HEK293 (cell line): Measurements from ENCODE around the gene NR3C2.

Experiments
- CTCF ChIA-PET: fragments of 350-600 bp; formaldehyde crosslinking; extraction: SDS; loops from one replicate; lab custom pipeline; 2021; ENCODE audit warnings: antibody characterized with exemption; lab: Yijun Ruan, JAX
- POLR2A ChIA-PET: fragments of 300-600 bp; formaldehyde crosslinking; extraction: SDS; loops from one replicate; lab custom pipeline; 2020; ENCODE audit warnings: antibody characterized with exemption, inconsistent platforms; lab: Yijun Ruan, JAX
- H3K27ac ChIP-seq: fragments of 200-500 bp; sonication (Bioruptor generic); 2 replicates; pipeline ENCODE4 v1.5.1; 2014; ENCODE audit warnings: low read depth, low read length, control low read depth, inconsistent platforms; ENCODE audit errors: extremely low read depth
- H3K36me3 ChIP-seq, 2 experiments: fragments of 200-500 bp in 1 of 2; sonication (Bioruptor generic) in 1 of 2; 1 replicate in 1 of 2; 2 replicates in 1 of 2; pipeline ENCODE4 v1.5.1; 2014 to 2017; ENCODE audit warnings: inconsistent platforms in 2 of 2, low read length in 2 of 2; ENCODE audit not compliant: control insufficient read depth in 2 of 2, insufficient read depth in 1 of 2
- H3K4me1 ChIP-seq: fragments of 200-500 bp; sonication (Bioruptor generic); 2 replicates; pipeline ENCODE4 v1.5.1; 2014; ENCODE audit warnings: mild to moderate bottlenecking, low read length, inconsistent platforms; ENCODE audit not compliant: control insufficient read depth, insufficient read depth
- H3K4me3 ChIP-seq: 2 replicates; pipeline ENCODE4 v1.5.1; 2011; ENCODE audit warnings: low read depth, mild to moderate bottlenecking, control low read depth, low read length, moderate library complexity
- H3K9me3 ChIP-seq: fragments of 200-500 bp; sonication (Bioruptor generic); 2 replicates; pipeline ENCODE4 v1.5.1; 2014; ENCODE audit warnings: low read depth, low read length, inconsistent platforms; ENCODE audit not compliant: control insufficient read depth, insufficient read depth
- AEBP2 ChIP-seq: fragments of 450-650 bp; formaldehyde crosslinking; IDR thresholded peaks from 2 replicates; pipeline ENCODE4 v1.5.1; 2016; ENCODE audit warnings: missing biosample characterization, missing genetic modification characterization, borderline replicate concordance
- IKZF3 ChIP-seq: fragments of 450-650 bp; IDR thresholded peaks from 2 replicates; pipeline ENCODE4 v1.5.0; 2018; ENCODE audit warnings: missing biosample characterization, mild to moderate bottlenecking, missing genetic modification characterization, moderate library complexity
- OSR2 ChIP-seq: fragments of 450-650 bp; formaldehyde crosslinking; IDR thresholded peaks from 2 replicates; pipeline ENCODE4 v1.5.1; 2016; ENCODE audit warnings: missing biosample characterization, missing genetic modification characterization
- REPIN1 ChIP-seq: fragments of 450-650 bp; formaldehyde crosslinking; IDR thresholded peaks from 2 replicates; pipeline ENCODE4 v1.5.1; 2017; ENCODE audit warnings: missing biosample characterization, missing genetic modification characterization, low read depth
- SP3 ChIP-seq: fragments of 450-650 bp; formaldehyde crosslinking; IDR thresholded peaks from 2 replicates; pipeline ENCODE4 v1.5.1; 2016; ENCODE audit warnings: missing biosample characterization, missing genetic modification characterization
- ZBTB7A ChIP-seq: fragments of 450-650 bp; formaldehyde crosslinking; IDR thresholded peaks from 2 replicates; pipeline ENCODE4 v1.5.1; 2016; ENCODE audit warnings: low read depth, missing biosample characterization, missing genetic modification characterization
- ZNF280C ChIP-seq: fragments of 450-650 bp; formaldehyde crosslinking; IDR thresholded peaks from 2 replicates; pipeline ENCODE4 v1.5.1; 2016; ENCODE audit warnings: missing biosample characterization, missing genetic modification characterization
- ZNF292 ChIP-seq: fragments of 450-650 bp; formaldehyde crosslinking; IDR thresholded peaks from 2 replicates; pipeline ENCODE4 v1.5.1; 2016; ENCODE audit warnings: low read depth, missing biosample characterization, missing genetic modification characterization, borderline replicate concordance
- ZNF366 ChIP-seq: fragments of 450-650 bp; formaldehyde crosslinking; conservative IDR thresholded peaks from 2 replicates; pipeline ENCODE4 v1.5.1; 2016; ENCODE audit warnings: missing biosample characterization, missing genetic modification characterization
- ZNF433 ChIP-seq: fragments of 450-650 bp; formaldehyde crosslinking; IDR thresholded peaks from 2 replicates; pipeline ENCODE4 v1.5.1; 2016; ENCODE audit warnings: missing biosample characterization, missing genetic modification characterization, low read depth
- ZNF510 ChIP-seq: fragments of 450-650 bp; formaldehyde crosslinking; IDR thresholded peaks from 2 replicates; pipeline ENCODE4 v1.5.1; 2018; ENCODE audit warnings: mild to moderate bottlenecking, missing genetic modification characterization, missing biosample characterization; ENCODE audit not compliant: insufficient replicate concordance
- ZNF555 ChIP-seq: fragments of 450-650 bp; formaldehyde crosslinking; conservative IDR thresholded peaks from 2 replicates; pipeline ENCODE4 v1.5.1; 2017; ENCODE audit warnings: missing biosample characterization, mild to moderate bottlenecking, missing genetic modification characterization, inconsistent platforms
- ZNF664 ChIP-seq: fragments of 450-650 bp; formaldehyde crosslinking; IDR thresholded peaks from 2 replicates; pipeline ENCODE4 v1.5.1; 2016; ENCODE audit warnings: missing biosample characterization, missing genetic modification characterization
- ZNF677 ChIP-seq: fragments of 450-650 bp; IDR thresholded peaks from 2 replicates; pipeline ENCODE4 v1.5.0; 2018; ENCODE audit warnings: missing biosample characterization, mild to moderate bottlenecking, missing genetic modification characterization, moderate library complexity
- ZNF777 ChIP-seq: fragments of 450-650 bp; formaldehyde crosslinking; IDR thresholded peaks from 2 replicates; pipeline ENCODE4 v1.5.1; 2017; ENCODE audit warnings: missing biosample characterization, missing genetic modification characterization, borderline replicate concordance
- ZSCAN30 ChIP-seq: fragments of 450-650 bp; IDR thresholded peaks from 2 replicates; pipeline ENCODE4 v1.5.1; 2018; ENCODE audit warnings: missing biosample characterization, mild to moderate bottlenecking, missing genetic modification characterization, moderate library complexity
- TF ChIP-seq, protein P1 (sequence below): IDR thresholded peaks from 2 replicates; pipeline ENCODE4 v1.6.1; 2011; ENCODE audit warnings: mild to moderate bottlenecking, low read depth, low read length, borderline replicate concordance
- TF ChIP-seq, protein P2 (sequence below): fragments of 450-650 bp; formaldehyde crosslinking; IDR thresholded peaks from 2 replicates; pipeline ENCODE4 v1.5.1; 2016; ENCODE audit warnings: missing biosample characterization, missing genetic modification characterization
- TF ChIP-seq, protein P3 (sequence below): fragments of 450-650 bp; formaldehyde crosslinking; IDR thresholded peaks from 2 replicates; pipeline ENCODE4 v1.5.1; 2016; ENCODE audit warnings: missing biosample characterization, missing genetic modification characterization
- TF ChIP-seq, protein P4 (sequence below): fragments of 450-650 bp; formaldehyde crosslinking; IDR thresholded peaks from 2 replicates; pipeline ENCODE4 v1.5.1; 2017; ENCODE audit warnings: missing biosample characterization, missing genetic modification characterization

NR3C2 gene

DNA sequence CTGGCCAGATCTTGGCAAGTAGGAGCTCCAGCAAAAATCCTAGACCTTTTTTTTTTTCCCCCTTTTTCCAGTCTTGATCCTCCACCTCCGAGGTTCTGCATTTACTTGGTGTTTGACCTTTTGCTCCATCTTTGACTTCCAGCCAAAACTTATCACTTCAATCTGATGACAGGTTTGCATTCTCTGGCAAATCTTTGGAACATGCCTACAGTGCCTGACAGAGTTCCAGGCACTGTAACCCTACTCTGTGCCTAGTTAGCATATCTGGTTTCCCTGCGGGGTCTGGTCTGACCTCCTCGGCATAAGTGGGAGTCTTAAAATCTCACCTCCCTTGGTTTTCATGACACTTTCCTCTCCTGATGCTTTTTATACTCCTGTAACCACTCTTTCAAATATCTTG lies 39.4 kb upstream of the NR3C2 start:
- Histone ChIP-seq H3K4me3 (no peak overlapping the region), H3K9me3 (no peaks in the 10 kb centered on the region), H3K27ac (no peak overlapping the region), H3K36me3 (no peaks in the 10 kb centered on the region), H3K4me1 (no peaks in the 10 kb centered on the region)
- CTCF ChIA-PET, result interaction anchor here (0.6 kb wide), 1 partner anchor 488 kb away, joined by 3 read pairs; no protein-coding TSS in a partner anchor
- POLR2A ChIA-PET, result no interaction called here
- TF ChIP-seq, protein P1, sequence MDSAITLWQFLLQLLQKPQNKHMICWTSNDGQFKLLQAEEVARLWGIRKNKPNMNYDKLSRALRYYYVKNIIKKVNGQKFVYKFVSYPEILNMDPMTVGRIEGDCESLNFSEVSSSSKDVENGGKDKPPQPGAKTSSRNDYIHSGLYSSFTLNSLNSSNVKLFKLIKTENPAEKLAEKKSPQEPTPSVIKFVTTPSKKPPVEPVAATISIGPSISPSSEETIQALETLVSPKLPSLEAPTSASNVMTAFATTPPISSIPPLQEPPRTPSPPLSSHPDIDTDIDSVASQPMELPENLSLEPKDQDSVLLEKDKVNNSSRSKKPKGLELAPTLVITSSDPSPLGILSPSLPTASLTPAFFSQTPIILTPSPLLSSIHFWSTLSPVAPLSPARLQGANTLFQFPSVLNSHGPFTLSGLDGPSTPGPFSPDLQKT, result no peak
- TF ChIP-seq ZNF664 (tag by site-specific recombination) (no peak), ZNF292 (tag by site-specific recombination) (no peak), ZNF777 (tag by site-specific recombination) (no peak), ZNF433 (no peak), SP3 (tag by site-specific recombination) (no peak), ZNF366 (tag by site-specific recombination) (no peak), ZNF555 (no peak), ZNF677 (tag by site-specific recombination) (no peak), AEBP2 (tag by site-specific recombination) (no peak), REPIN1 (tag by site-specific recombination) (no peak), OSR2 (tag by site-specific recombination) (no peak)
- TF ChIP-seq, protein P2, sequence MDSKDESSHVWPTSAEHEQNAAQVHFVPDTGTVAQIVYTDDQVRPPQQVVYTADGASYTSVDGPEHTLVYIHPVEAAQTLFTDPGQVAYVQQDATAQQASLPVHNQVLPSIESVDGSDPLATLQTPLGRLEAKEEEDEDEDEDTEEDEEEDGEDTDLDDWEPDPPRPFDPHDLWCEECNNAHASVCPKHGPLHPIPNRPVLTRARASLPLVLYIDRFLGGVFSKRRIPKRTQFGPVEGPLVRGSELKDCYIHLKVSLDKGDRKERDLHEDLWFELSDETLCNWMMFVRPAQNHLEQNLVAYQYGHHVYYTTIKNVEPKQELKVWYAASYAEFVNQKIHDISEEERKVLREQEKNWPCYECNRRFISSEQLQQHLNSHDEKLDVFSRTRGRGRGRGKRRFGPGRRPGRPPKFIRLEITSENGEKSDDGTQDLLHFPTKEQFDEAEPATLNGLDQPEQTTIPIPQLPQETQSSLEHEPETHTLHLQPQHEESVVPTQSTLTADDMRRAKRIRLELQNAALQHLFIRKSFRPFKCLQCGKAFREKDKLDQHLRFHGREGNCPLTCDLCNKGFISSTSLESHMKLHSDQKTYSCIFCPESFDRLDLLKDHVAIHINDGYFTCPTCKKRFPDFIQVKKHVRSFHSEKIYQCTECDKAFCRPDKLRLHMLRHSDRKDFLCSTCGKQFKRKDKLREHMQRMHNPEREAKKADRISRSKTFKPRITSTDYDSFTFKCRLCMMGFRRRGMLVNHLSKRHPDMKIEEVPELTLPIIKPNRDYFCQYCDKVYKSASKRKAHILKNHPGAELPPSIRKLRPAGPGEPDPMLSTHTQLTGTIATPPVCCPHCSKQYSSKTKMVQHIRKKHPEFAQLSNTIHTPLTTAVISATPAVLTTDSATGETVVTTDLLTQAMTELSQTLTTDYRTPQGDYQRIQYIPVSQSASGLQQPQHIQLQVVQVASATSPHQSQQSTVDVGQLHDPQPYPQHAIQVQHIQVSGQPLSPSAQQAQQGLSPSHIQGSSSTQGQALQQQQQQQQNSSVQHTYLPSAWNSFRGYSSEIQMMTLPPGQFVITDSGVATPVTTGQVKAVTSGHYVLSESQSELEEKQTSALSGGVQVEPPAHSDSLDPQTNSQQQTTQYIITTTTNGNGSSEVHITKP, result no peak

GRCh38 chr4:148477276-148477675 lies 35.1 kb upstream of the NR3C2 start:
- no peak overlapping the region for H3K4me3 ChIP-seq
- ChIA-PET CTCF (no interaction called here), POLR2A (no interaction called here)
- H3K9me3 ChIP-seq, result no peaks in the 10 kb centered on the region
- TF ChIP-seq ZNF555 (no peak), ZBTB7A (tag by site-specific recombination) (no peak), ZNF510 (tag by site-specific recombination) (no peak), ZSCAN30 (tag by site-specific recombination) (no peak), ZNF280C (tag by site-specific recombination) (no peak), IKZF3 (no peak), ZNF433 (no peak)
- TF ChIP-seq, protein P3, sequence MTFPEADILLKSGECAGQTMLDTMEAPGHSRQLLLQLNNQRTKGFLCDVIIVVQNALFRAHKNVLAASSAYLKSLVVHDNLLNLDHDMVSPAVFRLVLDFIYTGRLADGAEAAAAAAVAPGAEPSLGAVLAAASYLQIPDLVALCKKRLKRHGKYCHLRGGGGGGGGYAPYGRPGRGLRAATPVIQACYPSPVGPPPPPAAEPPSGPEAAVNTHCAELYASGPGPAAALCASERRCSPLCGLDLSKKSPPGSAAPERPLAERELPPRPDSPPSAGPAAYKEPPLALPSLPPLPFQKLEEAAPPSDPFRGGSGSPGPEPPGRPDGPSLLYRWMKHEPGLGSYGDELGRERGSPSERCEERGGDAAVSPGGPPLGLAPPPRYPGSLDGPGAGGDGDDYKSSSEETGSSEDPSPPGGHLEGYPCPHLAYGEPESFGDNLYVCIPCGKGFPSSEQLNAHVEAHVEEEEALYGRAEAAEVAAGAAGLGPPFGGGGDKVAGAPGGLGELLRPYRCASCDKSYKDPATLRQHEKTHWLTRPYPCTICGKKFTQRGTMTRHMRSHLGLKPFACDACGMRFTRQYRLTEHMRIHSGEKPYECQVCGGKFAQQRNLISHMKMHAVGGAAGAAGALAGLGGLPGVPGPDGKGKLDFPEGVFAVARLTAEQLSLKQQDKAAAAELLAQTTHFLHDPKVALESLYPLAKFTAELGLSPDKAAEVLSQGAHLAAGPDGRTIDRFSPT (tag by site-specific recombination), result no peak
- TF ChIP-seq, protein P4, sequence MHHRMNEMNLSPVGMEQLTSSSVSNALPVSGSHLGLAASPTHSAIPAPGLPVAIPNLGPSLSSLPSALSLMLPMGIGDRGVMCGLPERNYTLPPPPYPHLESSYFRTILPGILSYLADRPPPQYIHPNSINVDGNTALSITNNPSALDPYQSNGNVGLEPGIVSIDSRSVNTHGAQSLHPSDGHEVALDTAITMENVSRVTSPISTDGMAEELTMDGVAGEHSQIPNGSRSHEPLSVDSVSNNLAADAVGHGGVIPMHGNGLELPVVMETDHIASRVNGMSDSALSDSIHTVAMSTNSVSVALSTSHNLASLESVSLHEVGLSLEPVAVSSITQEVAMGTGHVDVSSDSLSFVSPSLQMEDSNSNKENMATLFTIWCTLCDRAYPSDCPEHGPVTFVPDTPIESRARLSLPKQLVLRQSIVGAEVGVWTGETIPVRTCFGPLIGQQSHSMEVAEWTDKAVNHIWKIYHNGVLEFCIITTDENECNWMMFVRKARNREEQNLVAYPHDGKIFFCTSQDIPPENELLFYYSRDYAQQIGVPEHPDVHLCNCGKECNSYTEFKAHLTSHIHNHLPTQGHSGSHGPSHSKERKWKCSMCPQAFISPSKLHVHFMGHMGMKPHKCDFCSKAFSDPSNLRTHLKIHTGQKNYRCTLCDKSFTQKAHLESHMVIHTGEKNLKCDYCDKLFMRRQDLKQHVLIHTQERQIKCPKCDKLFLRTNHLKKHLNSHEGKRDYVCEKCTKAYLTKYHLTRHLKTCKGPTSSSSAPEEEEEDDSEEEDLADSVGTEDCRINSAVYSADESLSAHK, result no peak
- TF ChIP-seq, all 188 proteins: peak for 0
- no peaks in the 10 kb centered on the region for H3K36me3 ChIP-seq
- H3K4me1 ChIP-seq, result no peaks in the 10 kb centered on the region
- no peak overlapping the region for H3K27ac ChIP-seq
